GM12878 (cell line): Measurements from ENCODE around the gene RERE. TPM values are rescaled to one million over a fixed set of nuclear protein-coding genes. Genes with fewer than 3 reads are reported as not detected.

Experiments
- ATAC-seq: fragments of 200-7000 bp; cut with Tn5 transposase; 3 replicates; pipeline ENCODE4 v1.9.1; 2020; ENCODE audit warnings: mild to moderate bottlenecking, moderate library complexity
- BruUV-seq: library from RNA; stranded (reverse); fragments of 400-500 nt; replicated peaks from 2 replicates; lab custom pipeline; 2021; lab: Mats Ljungman, UMichigan
- CTCF ChIA-PET: fragments of 300-600 bp; sonication (Branson Sonifier 250); formaldehyde crosslinking; extraction: SDS; loops from one replicate; lab custom pipeline; 2021; ENCODE audit warnings: inconsistent platforms; lab: Yijun Ruan, JAX
- POLR2A ChIA-PET: fragments of 350-600 bp; formaldehyde crosslinking; extraction: SDS; loops from one replicate; lab custom pipeline; 2021; ENCODE audit warnings: inconsistent platforms; lab: Charles Lee
- RAD21 ChIA-PET: fragments of 300-600 bp; sonication (Branson Sonifier 250); formaldehyde crosslinking; loops from one replicate; lab custom pipeline; 2023; ENCODE audit warnings: antibody characterized with exemption; ENCODE audit not compliant: unreplicated experiment; lab: Charles Lee
- SMC1A ChIA-PET: fragments of 300-600 bp; sonication (Branson Sonifier 250); formaldehyde crosslinking; loops from one replicate; lab custom pipeline; 2023; ENCODE audit not compliant: unreplicated experiment, uncharacterized antibody; lab: Charles Lee
- DNase-seq: peaks from one replicate; pipeline ENCODE4 v3.0.0-alpha.2; 2011; ENCODE audit warnings: low read depth, low spot score
- FAIRE-seq: peaks from 3 replicates; lab custom pipeline; 2011; peaks lifted over from hg19 to GRCh38; lab: Jason Lieb, UNC
- H2AFZ ChIP-seq: 2 replicates; pipeline ENCODE4 v1.6.0; 2011; ENCODE audit warnings: low read depth, low read length, control low read depth; ENCODE audit not compliant: control insufficient read depth
- H3K27ac ChIP-seq: 2 replicates; pipeline ENCODE4 v1.5.1; 2011; ENCODE audit warnings: control low read depth; ENCODE audit not compliant: control insufficient read depth, insufficient read depth
- H3K27me3 ChIP-seq, 2 experiments: replicated peaks in 1 of 2; 2 replicates each; pipeline versions ENCODE4 v1.6.0 to v1.6.1; 2011; ENCODE audit warnings: low read length in 1 of 2; ENCODE audit not compliant: control insufficient read depth in 2 of 2, insufficient read depth in 2 of 2
- H3K36me3 ChIP-seq, 2 experiments: 2 replicates each; pipeline ENCODE4 v1.5.1; 2011; ENCODE audit warnings: low read length in 1 of 2; ENCODE audit not compliant: control insufficient read depth in 2 of 2, insufficient read depth in 2 of 2
- H3K4me1 ChIP-seq: 2 replicates; pipeline ENCODE4 v1.6.1; 2011; ENCODE audit warnings: mild to moderate bottlenecking, low read length, moderate library complexity, mixed read lengths; ENCODE audit not compliant: control insufficient read depth, insufficient read depth
- H3K4me2 ChIP-seq: 2 replicates; pipeline ENCODE4 v1.6.0; 2011; ENCODE audit warnings: control low read depth; ENCODE audit not compliant: control insufficient read depth, insufficient read depth
- H3K4me3 ChIP-seq: fragments of 200-600 bp; sonication (generic); 2 replicates; pipeline ENCODE4 v1.5.1; 2016
- H3K79me2 ChIP-seq: 2 replicates; pipeline ENCODE4 v1.6.0; 2011; ENCODE audit warnings: low read length; ENCODE audit not compliant: control insufficient read depth, insufficient read depth
- H3K9ac ChIP-seq: 2 replicates; pipeline ENCODE4 v1.8.0; 2011; ENCODE audit warnings: low read length, control low read depth, mixed read lengths; ENCODE audit not compliant: control insufficient read depth, insufficient read depth
- H3K9me3 ChIP-seq: replicated peaks from 3 replicates; pipeline ENCODE4 v1.5.1; 2011; ENCODE audit warnings: mild to moderate bottlenecking, low read length; ENCODE audit not compliant: control insufficient read depth, insufficient read depth
- H4K20me1 ChIP-seq: 2 replicates; pipeline ENCODE4 v1.6.0; 2011; ENCODE audit not compliant: control insufficient read depth, insufficient read depth
- ATF7 ChIP-seq: fragments of 450-650 bp; IDR thresholded peaks from 2 replicates; pipeline ENCODE4 v1.6.1; 2016; ENCODE audit warnings: low read depth, mild to moderate bottlenecking
- BACH1 ChIP-seq: fragments of 450-650 bp; IDR thresholded peaks from 2 replicates; pipeline ENCODE4 v1.6.1; 2017; ENCODE audit warnings: mild to moderate bottlenecking, borderline replicate concordance
- CREB1 ChIP-seq: IDR thresholded peaks from 2 replicates; pipeline ENCODE4 v1.6.1; 2012; ENCODE audit warnings: low read depth, mild to moderate bottlenecking, inconsistent platforms
- EP300 ChIP-seq, 2 experiments: fragments of 150-350 bp in 1 of 2; IDR thresholded peaks; 2 replicates each; pipeline ENCODE4 v1.6.1; 2011 to 2012; ENCODE audit warnings: low read depth in 2 of 2, low read length in 2 of 2, borderline replicate concordance in 1 of 2, improper control_type of control experiment in 1 of 2, inconsistent platforms in 1 of 2; ENCODE audit not compliant: control insufficient read depth in 1 of 2
- ESRRA ChIP-seq: IDR thresholded peaks from 2 replicates; pipeline ENCODE4 v1.6.1; 2012; ENCODE audit warnings: mild to moderate bottlenecking, low read length, improper control_type of control experiment
- IRF4 ChIP-seq: IDR thresholded peaks from 2 replicates; pipeline ENCODE4 v1.6.1; 2011; ENCODE audit warnings: low read depth, low read length
- LARP7 ChIP-seq: fragments of 450-650 bp; IDR thresholded peaks from 2 replicates; pipeline ENCODE4 v1.6.1; 2017; ENCODE audit warnings: mild to moderate bottlenecking
- NFYA ChIP-seq: IDR thresholded peaks from 2 replicates; pipeline ENCODE4 v1.6.1; 2011; ENCODE audit warnings: low read depth, mild to moderate bottlenecking, low read length, improper control_type of control experiment, borderline replicate concordance
- NFYB ChIP-seq: IDR thresholded peaks from 2 replicates; pipeline ENCODE4 v1.6.1; 2011; ENCODE audit warnings: low read depth, mild to moderate bottlenecking, low read length, improper control_type of control experiment, moderate library complexity; ENCODE audit not compliant: insufficient read depth
- PAX5 ChIP-seq: IDR thresholded peaks from 2 replicates; pipeline ENCODE4 v1.6.1; 2011; ENCODE audit warnings: low read depth, low read length, borderline replicate concordance
- SRF ChIP-seq, 2 experiments: IDR thresholded peaks; 2 replicates each; pipeline ENCODE4 v1.6.1; 2011; ENCODE audit warnings: low read depth in 2 of 2, low read length in 2 of 2, mild to moderate bottlenecking in 1 of 2, moderate library complexity in 1 of 2
- YBX1 ChIP-seq: fragments of 450-650 bp; IDR thresholded peaks from 2 replicates; pipeline ENCODE4 v1.6.1; 2016; ENCODE audit warnings: antibody characterized with exemption
- ZNF384 ChIP-seq: IDR thresholded peaks from 2 replicates; pipeline ENCODE4 v1.6.1; 2012; ENCODE audit warnings: low read depth, mild to moderate bottlenecking, low read length, improper control_type of control experiment, borderline replicate concordance
- WGBS: methylation state at CpG from one replicate; pipeline ENCODE4 v1.1.6; 2016; ENCODE audit warnings: low lambda C conversion rate; ENCODE audit not compliant: insufficient replicate concordance, insufficient coverage; ENCODE audit errors: missing lambda C conversion rate; 5-methylcytosine and 5-hydroxymethylcytosine counted together
- in situ Hi-C: fragments of 300-500 bp; cut with MboI; formaldehyde crosslinking; loops from 9 replicates; pipeline ENCODE4 v1.14.3; 2018; ENCODE audit warnings: mixed read lengths
- intact Hi-C: fragments of 100-400 bp; cut with micrococcal nuclease; formaldehyde crosslinking; loops from one replicate; pipeline ENCODE4 v1.14.2; 2022; ENCODE audit not compliant: unreplicated experiment
- polyA plus RNA-seq, 11 experiments: library from polyadenylated mRNA; depleted of rRNA in 4 of 11; unstranded in 6 of 11; stranded (reverse) in 5 of 11; fragments of >200 nt; fragmentation: Nextera tagmentation in 4 of 11; fragmentation: Illumina TruSeq in 1 of 11; extraction: Ambion mirVana in 4 of 11; extraction: Trizol in 1 of 11; gene quantifications; 1 replicate in 1 of 11; 2 replicates in 10 of 11; pipeline versions ENCODE4 v1.2.1 to v1.2.3, GENCODE V29; 2011 to 2016; ENCODE audit warnings: inconsistent platforms in 2 of 11, missing spikeins in 2 of 11, low read depth in 1 of 11
- total RNA-seq, 4 experiments: library from RNA; depleted of rRNA in 3 of 4; stranded (reverse); fragments of >200 nt in 3 of 4; fragmentation: Illumina TruSeq in 1 of 4; extraction: Trizol in 1 of 4; gene quantifications; 2 replicates each; pipeline versions ENCODE4 v1.2.1 to v1.2.3, GENCODE V29; 2013 to 2021
- TF ChIP-seq, protein P1 (sequence below): fragments of 450-650 bp; IDR thresholded peaks from 2 replicates; pipeline ENCODE4 v1.6.1; 2018; ENCODE audit warnings: mild to moderate bottlenecking, low read depth, moderate library complexity; ENCODE audit not compliant: partially characterized antibody

RERE gene
- total and polyA plus RNA-seq, 10 of the 15 experiments (the other 5 are each of a cell fraction or from before 2014, with no cell fraction given): 5.2 to 60.5 (median 20.2) TPM

GRCh38 chr1:8731162-8731561 is 86.3 kb downstream of the RERE start:
- Histone ChIP-seq H2AFZ (no peak overlapping the region), H3K27me3 (no peaks in the 10 kb centered on the region), H4K20me1 (no peaks in the 10 kb centered on the region), H3K9me3 (no peaks in the 10 kb centered on the region; the same call in 1 of the 3 replicates), H3K4me3 (no peak overlapping the region), H3K4me2 (no peak overlapping the region), H3K9ac (no peak overlapping the region), H3K36me3 (no peaks in the 10 kb centered on the region; a peak in 1 of 4 replicates), H3K4me1 (peaks cover 14% of the 10 kb centered on the region), H3K79me2 (peaks cover 6% of the 10 kb centered on the region), H3K27ac (no peak overlapping the region)
- no peak for TF ChIP-seq EP300 (IDR thresholded peaks at IDR 0.05; ENCODE audit: borderline replicate concordance in 1 of 2, control insufficient read depth in 1 of 2, low read depth in 2 of 2, low read length in 2 of 2)
- TF ChIP-seq CREB1: no peak
- no peak for TF ChIP-seq ZNF384
- no peak for TF ChIP-seq LARP7
- no peak for TF ChIP-seq BACH1
- no peak for TF ChIP-seq NFYA
- TF ChIP-seq YBX1: no peak
- TF ChIP-seq NFYB: no peak
- TF ChIP-seq ESRRA: no peak
- no peak for TF ChIP-seq IRF4
- TF ChIP-seq ATF7: no peak
- TF ChIP-seq SRF (IDR thresholded peaks at IDR 0.05; ENCODE audit: low read depth in 2 of 2, low read length in 2 of 2): no peak
- TF ChIP-seq, protein P1, sequence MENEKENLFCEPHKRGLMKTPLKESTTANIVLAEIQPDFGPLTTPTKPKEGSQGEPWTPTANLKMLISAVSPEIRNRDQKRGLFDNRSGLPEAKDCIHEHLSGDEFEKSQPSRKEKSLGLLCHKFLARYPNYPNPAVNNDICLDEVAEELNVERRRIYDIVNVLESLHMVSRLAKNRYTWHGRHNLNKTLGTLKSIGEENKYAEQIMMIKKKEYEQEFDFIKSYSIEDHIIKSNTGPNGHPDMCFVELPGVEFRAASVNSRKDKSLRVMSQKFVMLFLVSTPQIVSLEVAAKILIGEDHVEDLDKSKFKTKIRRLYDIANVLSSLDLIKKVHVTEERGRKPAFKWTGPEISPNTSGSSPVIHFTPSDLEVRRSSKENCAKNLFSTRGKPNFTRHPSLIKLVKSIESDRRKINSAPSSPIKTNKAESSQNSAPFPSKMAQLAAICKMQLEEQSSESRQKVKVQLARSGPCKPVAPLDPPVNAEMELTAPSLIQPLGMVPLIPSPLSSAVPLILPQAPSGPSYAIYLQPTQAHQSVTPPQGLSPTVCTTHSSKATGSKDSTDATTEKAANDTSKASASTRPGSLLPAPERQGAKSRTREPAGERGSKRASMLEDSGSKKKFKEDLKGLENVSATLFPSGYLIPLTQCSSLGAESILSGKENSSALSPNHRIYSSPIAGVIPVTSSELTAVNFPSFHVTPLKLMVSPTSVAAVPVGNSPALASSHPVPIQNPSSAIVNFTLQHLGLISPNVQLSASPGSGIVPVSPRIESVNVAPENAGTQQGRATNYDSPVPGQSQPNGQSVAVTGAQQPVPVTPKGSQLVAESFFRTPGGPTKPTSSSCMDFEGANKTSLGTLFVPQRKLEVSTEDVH: no peak
- no peak for TF ChIP-seq PAX5
- ChIA-PET RAD21 (interaction anchor here (1.0 to 6.7 kb wide), 3 partner anchors 61 to 118 kb away, joined by 3 to 88 read pairs (median 3); no protein-coding TSS in a partner anchor), POLR2A (interaction anchor here (0.6 to 1.5 kb wide), 2 partner anchors 9 to 144 kb away, joined by 3 to 7 read pairs; no protein-coding TSS in a partner anchor), CTCF (interaction anchor here (0.7 to 9.8 kb wide), 13 partner anchors 8 to 253 kb away, joined by 3 to 211 read pairs (median 3); no protein-coding TSS in a partner anchor), SMC1A (interaction anchor here (0.6 to 10.7 kb wide), 14 partner anchors 9 to 716 kb away, joined by 3 to 123 read pairs (median 4); no protein-coding TSS in a partner anchor)
- in situ Hi-C loops (no loop called here), intact Hi-C loops (no loop called here)
- ATAC-seq (no peak), DNase-seq (no peak), FAIRE-seq (no peak)
- no TSS peak for BruUV-seq
- 99% methylated on average over 4 of the region's 4 CpGs for WGBS
